GM19328 (cell line): ENCODE data around the gene ZDHHC14.

Source experiments
- ATAC-seq: cut with Tn5 transposase; IDR thresholded peaks from one replicate; pipeline ENCODE4 v1.9.1; 2021; ENCODE audit warnings: mild to moderate bottlenecking, moderate library complexity; ENCODE audit not compliant: unreplicated experiment

Gene ZDHHC14

GRCh38 chr6:157653521-157653920, 272.5 kb downstream of the ZDHHC14 start:
- ATAC-seq, result no peak

DNA sequence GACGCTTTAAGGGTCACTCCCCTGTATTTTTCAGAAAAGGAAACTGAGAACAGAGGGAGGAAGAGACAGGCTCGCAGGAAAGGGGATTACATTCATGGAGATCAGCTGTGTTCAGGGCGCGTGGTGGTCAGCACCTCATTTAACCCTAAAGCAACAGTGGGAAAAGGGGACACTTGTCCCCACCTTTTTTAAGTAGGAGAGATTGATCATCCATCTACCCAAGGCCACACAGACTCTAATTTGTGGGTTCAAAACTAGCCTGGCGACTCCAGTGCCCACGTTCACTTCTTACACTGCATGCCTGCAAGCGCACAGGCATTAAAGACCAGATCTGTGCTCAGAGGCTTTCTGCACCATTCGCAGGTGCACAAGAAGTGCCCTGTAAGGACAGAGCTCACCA, 274.1 kb downstream of the ZDHHC14 start:
- ATAC-seq, result no peak

- ATAC-seq, result no peak
Observed at GRCh38 chr6:157656437-157656997, 275.5 kb downstream of the ZDHHC14 start.

- ATAC-seq, result no peak
Observed at GRCh38 chr6:157657754-157658153, 276.8 kb downstream of the ZDHHC14 start.

GRCh38 chr6:157658301-157658700, 277.3 kb downstream of the ZDHHC14 start:
- ATAC-seq, result no peak

- no peak for ATAC-seq
Observed at GRCh38 chr6:157659536-157660271, 278.7 kb downstream of the ZDHHC14 start.

- no peak for ATAC-seq
Observed at GRCh38 chr6:157660414-157660813, 279.4 kb downstream of the ZDHHC14 start.

GRCh38 chr6:157661652-157662051, 280.7 kb downstream of the ZDHHC14 start:
- no peak for ATAC-seq

DNA sequence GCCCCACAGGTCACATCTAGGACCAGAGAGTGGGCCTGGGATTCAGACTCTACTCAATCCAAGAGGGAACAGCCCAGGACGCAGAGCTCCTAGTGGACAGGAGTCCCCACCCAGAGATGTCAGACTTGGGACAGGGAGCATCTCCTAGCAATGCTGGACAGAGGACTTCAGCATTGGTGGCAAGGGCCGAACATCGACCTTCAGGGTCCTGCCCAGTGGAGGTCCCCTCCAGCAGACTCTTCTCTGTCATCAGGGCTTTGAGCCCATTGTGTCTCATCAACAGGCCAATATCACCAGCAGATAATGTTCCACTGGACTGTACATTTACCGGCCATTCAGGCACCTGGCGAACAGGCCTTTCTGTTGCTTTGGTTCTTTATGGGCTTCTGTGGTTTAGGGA, 282.3 kb downstream of the ZDHHC14 start:
- no peak for ATAC-seq

DNA sequence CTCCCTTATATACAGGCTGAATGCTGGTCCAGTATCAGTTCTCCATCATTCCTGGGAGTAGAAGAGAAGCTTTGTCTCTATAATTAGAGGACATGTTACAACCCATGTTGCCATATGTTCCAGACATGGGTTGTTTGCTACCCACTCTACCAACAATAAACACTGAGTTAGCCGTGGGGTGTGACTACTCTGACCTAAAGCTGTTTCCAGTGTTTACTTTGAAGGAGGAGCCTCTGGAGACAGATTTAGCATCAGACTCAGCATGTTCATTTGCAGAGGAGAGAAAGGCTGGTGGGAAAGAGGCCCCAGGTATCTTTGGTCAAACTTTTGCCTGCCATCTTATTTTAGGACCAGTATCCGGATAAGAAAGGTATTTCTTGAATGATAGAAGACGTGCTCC, 284.2 kb downstream of the ZDHHC14 start:
- ATAC-seq, result no peak

GRCh38 chr6:157666729-157667128, 285.7 kb downstream of the ZDHHC14 start:
- ATAC-seq, result no peak

DNA sequence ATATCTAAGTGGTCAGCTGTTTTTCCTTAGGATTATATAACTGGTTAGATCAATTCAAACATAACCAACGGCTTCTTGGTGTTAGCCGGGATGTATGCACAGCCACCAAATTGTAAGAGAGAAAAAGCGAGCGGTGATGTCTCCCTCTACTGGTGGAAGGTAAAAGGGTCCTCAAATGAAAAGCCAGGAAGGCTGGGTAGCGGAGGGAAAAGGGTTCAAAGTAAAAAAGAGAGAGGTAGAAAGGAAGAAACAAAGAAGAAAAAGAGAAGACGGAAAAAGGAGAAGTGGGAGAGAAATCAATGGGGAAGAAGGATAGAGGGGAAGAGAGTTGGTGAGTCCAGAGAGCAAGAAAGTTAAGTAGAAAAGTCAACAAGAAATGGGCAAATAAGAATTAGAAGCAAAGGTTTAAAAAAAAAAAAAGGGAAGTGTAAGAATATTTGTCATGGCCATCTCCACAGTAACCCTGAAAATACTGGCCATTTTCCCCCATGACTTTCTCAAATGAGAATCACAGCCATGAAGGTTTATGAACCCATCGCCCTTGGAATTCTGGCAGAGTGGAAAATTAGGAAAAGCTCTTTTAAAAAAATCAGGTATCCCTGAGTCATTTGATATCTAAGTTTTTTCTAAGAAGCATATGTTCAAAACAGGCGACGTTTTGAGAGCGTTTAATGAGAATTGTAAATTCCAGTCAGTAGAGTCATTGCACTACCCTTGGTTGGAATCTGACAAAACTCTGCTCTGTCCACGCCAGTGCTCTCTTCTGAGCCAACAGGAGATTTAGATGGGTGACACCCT, 286.4 kb downstream of the ZDHHC14 start:
- no peak for ATAC-seq

DNA sequence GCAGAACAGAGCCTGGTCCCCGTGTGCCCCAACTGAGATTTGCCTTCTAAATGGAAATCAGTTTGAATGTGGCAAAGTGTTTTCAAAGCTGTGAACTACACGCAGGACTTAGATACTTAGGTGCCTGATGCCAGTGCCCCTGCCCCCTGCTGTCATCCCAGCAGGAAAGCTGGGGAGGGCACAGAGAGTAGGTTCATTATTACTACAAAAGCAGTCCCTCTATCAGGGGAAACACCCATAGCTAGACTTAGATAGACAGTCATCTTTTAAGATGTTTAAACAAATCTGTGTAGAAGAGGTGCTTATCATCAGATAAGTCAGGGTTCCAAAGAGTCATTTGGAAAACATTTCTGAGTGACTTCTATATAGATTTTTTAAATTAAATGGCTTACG, 287.0 kb downstream of the ZDHHC14 start:
- ATAC-seq, result no peak

- ATAC-seq, result no peak
Observed at GRCh38 chr6:157668713-157669112, 287.7 kb downstream of the ZDHHC14 start.

- ATAC-seq, result no peak
Observed at GRCh38 chr6:157669323-157669722, 288.3 kb downstream of the ZDHHC14 start.

DNA sequence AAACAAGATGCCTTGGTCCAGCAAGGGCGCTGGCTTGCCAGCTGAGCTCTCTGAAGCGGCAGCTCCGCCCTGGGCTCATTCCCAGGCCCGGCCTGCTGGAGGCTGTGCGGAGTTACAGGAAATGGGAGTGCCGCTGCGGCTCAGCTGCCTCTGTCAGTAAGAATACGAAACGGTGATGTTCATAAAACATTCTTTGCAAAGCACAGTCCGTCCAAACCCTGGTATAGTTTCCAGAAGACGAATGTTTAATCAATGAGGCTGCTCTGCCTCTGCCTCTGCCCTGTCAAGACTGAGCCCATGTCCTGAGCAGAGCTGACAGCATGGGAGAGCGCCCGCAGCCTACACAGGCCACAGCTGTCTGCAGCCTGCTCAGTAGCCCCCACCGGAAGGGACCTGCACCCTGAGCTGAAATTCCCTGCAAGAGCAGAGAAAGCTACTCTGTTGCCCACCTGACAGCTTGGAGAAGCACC, 288.8 kb downstream of the ZDHHC14 start:
- ATAC-seq, result no peak

DNA sequence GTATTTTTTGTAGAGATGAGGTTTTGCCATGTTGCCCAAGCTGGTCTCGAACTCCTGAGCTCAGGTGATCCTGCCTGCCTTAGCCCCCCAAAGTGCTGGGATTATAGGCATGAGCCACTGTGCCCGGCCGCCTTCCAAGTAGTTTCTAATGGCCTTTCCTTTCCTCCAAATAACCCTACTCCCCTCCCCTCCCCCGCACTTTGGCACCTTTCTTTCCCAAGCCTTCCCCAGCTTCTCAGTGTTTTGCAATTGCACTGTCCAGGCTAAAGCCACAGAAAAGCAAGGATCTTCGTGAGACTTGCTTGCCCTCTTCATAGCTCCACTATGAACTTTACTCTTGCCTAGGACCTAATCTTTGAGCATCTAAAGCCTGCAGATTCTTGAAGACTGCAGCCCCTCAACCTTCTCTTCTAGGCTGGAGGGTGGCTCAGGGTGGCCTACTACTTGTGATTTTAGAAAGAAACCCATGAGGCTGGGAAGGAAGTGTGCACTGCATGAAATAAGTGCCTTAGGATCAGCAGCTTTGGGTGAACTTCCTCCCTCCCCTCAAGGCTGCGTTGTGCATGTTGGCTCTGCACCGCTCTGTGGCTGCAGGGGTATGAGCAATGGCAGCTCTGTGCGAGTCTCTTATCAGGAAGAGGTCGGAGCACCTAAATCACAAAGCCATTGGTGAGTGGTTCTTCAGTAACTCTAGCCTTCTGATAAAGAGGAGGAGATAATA, 289.6 kb downstream of the ZDHHC14 start:
- no peak for ATAC-seq

GRCh38 chr6:157672726-157673412, 291.9 kb downstream of the ZDHHC14 start:
- no peak for ATAC-seq

GRCh38 chr6:157673596-157673995, 292.6 kb downstream of the ZDHHC14 start:
- no peak for ATAC-seq

DNA sequence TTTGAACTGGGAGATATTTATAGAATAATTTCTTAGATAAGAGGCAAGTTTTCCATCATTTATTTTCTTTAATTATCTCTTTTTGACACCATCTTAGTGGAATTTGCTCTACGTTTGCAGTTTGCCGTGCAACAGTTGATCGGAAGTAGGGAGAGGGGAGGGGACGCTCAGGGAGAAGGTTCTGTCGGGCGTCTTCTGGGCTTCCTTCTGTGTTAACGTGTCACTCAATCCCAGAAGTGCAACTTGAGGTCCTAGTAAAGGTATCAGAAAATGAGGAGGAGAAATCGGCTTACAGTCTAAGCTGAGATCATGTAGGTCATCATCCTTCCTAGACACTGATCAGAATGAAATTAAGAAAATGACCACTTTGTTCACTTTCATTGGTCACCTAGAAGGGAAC, 293.1 kb downstream of the ZDHHC14 start:
- no peak for ATAC-seq

DNA sequence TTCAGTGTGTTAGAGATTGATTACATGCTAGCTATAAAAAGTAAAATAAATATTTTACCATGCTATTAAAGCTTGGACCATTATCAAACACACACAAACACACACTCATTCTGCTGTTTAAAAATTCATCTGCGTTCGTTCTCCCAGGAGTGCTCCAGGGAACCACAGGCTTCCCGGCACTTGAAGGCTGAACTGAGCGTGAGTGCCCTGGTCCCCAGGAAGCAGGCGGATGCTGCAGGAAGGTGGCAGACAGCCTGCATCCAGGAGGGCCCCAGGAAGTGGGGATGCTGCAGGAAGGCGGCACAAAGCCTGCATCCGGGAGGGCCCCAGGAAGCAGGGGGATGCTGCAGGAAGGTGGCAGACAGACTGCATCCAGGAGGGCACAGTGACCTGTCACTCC, 294.8 kb downstream of the ZDHHC14 start:
- no peak for ATAC-seq
